ENCODE data around the gene GNG2.

GNG2 gene

DNA sequence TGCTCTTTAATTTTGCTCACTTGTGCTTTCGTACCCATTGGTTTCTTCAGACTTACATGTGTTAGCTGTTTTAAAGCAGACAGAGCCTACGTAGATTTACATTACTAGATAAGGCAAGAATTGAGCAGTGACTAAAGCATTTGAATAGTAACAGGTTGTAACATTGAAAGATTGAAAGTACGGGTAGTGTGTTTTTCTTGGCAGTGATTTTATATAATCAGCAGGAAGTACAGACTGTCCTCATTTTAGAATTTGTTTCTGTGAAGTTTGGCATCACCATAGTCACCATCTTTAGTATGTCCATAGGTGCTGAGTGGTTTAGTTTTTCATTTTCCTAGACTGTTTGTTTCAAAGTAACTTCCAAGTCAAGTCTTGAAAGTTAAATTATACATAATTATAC is 142.9 kb downstream of the GNG2 start:
- TF ChIP-seq, protein P1, sequence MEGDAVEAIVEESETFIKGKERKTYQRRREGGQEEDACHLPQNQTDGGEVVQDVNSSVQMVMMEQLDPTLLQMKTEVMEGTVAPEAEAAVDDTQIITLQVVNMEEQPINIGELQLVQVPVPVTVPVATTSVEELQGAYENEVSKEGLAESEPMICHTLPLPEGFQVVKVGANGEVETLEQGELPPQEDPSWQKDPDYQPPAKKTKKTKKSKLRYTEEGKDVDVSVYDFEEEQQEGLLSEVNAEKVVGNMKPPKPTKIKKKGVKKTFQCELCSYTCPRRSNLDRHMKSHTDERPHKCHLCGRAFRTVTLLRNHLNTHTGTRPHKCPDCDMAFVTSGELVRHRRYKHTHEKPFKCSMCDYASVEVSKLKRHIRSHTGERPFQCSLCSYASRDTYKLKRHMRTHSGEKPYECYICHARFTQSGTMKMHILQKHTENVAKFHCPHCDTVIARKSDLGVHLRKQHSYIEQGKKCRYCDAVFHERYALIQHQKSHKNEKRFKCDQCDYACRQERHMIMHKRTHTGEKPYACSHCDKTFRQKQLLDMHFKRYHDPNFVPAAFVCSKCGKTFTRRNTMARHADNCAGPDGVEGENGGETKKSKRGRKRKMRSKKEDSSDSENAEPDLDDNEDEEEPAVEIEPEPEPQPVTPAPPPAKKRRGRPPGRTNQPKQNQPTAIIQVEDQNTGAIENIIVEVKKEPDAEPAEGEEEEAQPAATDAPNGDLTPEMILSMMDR (IDR thresholded peaks at IDR 0.05; ENCODE audit: control insufficient read depth, insufficient read depth, low read depth, low read length, missing control alignments) = no peak
- H3K4me3 ChIP-seq (ENCODE audit: control insufficient read depth, low read depth, low read length) = no peak overlapping the region
- no peak for DNase-seq (ENCODE audit: low read depth)

DNA sequence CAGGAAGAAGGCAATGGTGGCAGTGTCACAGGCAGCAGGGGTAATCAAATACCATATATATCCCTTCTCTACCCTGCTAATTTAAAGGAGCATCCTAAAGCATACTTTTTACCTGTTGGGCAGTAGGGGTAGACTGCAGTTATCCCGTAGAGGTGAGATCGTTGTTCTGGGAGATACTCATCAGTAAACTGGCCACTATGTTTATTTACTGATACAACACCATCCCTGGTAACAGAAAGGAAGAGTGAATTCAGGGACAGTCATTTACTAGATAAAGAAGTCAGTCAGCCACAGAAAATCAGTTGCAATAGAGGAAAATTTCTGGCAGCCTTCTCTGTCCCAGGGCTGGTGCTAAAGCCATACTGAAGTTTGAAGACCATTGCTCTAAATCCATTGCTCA is 145.2 kb downstream of the GNG2 start:
- no peak overlapping the region for H3K4me3 ChIP-seq (ENCODE audit: control insufficient read depth, low read depth, low read length)
- TF ChIP-seq, protein P1 (IDR thresholded peaks at IDR 0.05; ENCODE audit: control insufficient read depth, insufficient read depth, low read depth, low read length, missing control alignments) = no peak
- no peak for DNase-seq (ENCODE audit: low read depth)

DNA sequence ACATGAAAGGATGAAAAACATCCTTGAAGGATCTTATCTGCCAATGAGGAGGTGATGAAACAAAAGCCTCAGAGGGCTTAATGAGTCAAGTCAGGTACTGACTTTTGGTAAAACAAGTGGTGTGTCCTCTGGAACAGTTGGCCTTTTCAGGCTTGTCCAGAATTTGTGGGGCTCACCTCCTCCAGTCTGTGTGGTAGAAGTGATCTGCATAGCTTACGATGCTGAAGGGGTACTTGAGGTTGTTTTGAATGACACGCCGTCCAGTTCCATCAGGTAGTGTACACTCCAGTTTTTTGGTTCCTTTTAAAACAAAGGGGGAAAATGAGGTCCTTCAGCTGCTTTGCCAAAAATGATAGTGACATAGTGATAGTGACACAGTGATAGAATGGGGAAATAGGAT is 145.9 kb downstream of the GNG2 start:
- no peak overlapping the region for H3K4me3 ChIP-seq (ENCODE audit: control insufficient read depth, low read depth, low read length)
- no peak for DNase-seq (ENCODE audit: low read depth)
- TF ChIP-seq, protein P1 (IDR thresholded peaks at IDR 0.05; ENCODE audit: control insufficient read depth, insufficient read depth, low read depth, low read length, missing control alignments) = no peak

DNA sequence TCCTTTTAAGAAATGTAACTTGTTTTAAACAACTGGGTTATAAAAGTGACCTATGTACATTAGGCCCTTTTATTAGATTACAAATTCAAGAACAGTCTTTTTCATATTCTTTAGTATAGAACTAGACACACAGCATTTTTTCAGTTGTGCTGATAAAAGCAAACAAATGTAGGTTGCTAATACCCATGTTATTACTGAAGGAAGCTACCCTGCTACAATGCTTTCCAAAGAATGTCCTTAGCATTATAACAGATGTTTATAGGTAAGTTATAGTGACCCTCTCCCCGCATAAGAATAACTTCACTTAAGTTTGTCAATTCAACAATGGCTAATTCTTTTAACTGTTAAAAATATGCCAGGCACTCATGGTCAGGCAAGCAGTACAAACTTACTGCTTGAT is 146.8 kb downstream of the GNG2 start:
- no peak overlapping the region for H3K4me3 ChIP-seq (ENCODE audit: control insufficient read depth, low read depth, low read length)
- DNase-seq (ENCODE audit: low read depth) = no peak
- TF ChIP-seq, protein P1 (IDR thresholded peaks at IDR 0.05; ENCODE audit: control insufficient read depth, insufficient read depth, low read depth, low read length, missing control alignments) = no peak

DNA sequence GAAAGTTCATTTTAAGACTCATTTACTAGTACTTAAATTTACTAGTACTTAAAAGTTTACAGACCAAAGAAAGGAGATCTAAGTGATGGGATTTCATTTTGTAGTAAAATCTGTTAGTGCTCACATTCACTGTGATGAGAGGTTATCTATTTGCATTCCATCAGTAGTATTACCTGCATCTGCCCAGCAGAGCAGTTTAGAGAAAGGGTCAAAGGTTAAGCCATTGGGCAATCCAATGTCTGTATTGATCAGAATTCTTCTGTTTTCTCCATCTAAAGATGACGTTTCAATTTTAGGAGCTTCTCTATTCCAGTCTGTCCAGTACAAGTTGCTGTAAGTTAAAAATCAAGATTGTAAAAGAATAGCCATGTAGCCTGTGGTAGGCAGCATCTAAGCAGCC is 147.2 kb downstream of the GNG2 start:
- H3K4me3 ChIP-seq (ENCODE audit: control insufficient read depth, low read depth, low read length) = no peak overlapping the region
- DNase-seq (ENCODE audit: low read depth) = no peak
- TF ChIP-seq, protein P1 (IDR thresholded peaks at IDR 0.05; ENCODE audit: control insufficient read depth, insufficient read depth, low read depth, low read length, missing control alignments) = no peak

DNA sequence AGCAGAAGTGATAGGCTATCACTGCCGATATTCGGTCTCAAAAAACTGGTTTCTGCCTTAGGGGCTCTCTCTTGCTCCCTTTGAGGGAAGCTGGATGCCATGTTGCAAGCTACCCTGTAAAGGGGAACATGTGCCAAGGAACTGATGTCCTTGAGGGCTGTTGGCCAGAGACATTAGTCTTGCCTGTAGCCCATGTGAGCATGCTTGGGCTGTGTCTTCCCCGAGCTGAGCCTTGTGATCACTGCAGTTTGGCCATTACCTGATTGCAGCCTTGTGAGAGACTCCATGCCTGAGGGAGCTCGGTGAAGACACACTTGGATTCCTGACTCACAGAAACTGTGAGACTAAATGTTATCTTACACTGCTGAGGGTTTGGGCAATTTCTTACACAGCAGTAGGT is 147.7 kb downstream of the GNG2 start:
- TF ChIP-seq, protein P1 (IDR thresholded peaks at IDR 0.05; ENCODE audit: control insufficient read depth, insufficient read depth, low read depth, low read length, missing control alignments) = no peak
- H3K4me3 ChIP-seq (ENCODE audit: control insufficient read depth, low read depth, low read length) = no peak overlapping the region
- DNase-seq (ENCODE audit: low read depth) = no peak

DNA sequence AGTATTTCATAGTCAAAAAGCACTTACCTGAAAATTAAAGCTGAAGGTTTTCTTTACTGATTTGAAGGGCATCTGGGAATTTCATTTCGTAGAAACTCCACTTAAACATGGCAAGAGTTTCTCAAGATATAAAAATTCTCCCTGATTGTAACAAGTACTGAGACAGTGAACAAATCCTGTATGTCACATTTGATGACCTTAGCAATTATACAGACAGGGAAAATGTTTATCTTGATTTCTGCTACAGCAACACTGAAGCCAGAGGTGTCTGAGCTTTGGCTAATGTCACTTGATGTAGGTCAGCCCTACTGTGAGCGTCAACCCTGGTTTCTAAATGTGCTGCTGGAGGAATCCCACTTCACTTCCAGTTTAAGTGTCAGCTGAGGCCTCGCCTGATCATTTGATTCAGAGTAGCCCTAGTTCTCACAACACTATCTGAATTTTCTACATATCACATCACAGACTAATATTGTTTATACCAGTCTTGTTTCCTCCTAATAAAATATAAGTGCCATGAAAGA is 149.8 kb downstream of the GNG2 start:
- no peak overlapping the region for H3K4me3 ChIP-seq (ENCODE audit: control insufficient read depth, low read depth, low read length)
- TF ChIP-seq, protein P1 (IDR thresholded peaks at IDR 0.05; ENCODE audit: control insufficient read depth, insufficient read depth, low read depth, low read length, missing control alignments) = no peak
- DNase-seq (ENCODE audit: low read depth) = no peak

All from AG09309 (cell line).